C4-2B (cell line): ENCODE data around the gene HS3ST5.

Experiments
- H3K27ac ChIP-seq: fragments of 450-650 bp; 2 replicates; pipeline ENCODE4 v1.5.1; 2017
- ZFX ChIP-seq: fragments of 450-650 bp; IDR thresholded peaks from 2 replicates; pipeline ENCODE4 v1.6.1; 2017
- TF ChIP-seq, protein P1 (sequence below): fragments of 450-650 bp; conservative IDR thresholded peaks from 2 replicates; pipeline ENCODE4 v1.5.1; 2017; ENCODE audit warnings: mild to moderate bottlenecking

Gene HS3ST5

GRCh38 chr6:114162691-114163347 is 180.0 kb downstream of the HS3ST5 start:
- TF ChIP-seq, protein P1, sequence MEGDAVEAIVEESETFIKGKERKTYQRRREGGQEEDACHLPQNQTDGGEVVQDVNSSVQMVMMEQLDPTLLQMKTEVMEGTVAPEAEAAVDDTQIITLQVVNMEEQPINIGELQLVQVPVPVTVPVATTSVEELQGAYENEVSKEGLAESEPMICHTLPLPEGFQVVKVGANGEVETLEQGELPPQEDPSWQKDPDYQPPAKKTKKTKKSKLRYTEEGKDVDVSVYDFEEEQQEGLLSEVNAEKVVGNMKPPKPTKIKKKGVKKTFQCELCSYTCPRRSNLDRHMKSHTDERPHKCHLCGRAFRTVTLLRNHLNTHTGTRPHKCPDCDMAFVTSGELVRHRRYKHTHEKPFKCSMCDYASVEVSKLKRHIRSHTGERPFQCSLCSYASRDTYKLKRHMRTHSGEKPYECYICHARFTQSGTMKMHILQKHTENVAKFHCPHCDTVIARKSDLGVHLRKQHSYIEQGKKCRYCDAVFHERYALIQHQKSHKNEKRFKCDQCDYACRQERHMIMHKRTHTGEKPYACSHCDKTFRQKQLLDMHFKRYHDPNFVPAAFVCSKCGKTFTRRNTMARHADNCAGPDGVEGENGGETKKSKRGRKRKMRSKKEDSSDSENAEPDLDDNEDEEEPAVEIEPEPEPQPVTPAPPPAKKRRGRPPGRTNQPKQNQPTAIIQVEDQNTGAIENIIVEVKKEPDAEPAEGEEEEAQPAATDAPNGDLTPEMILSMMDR: no peak
- no peak for TF ChIP-seq ZFX
- H3K27ac ChIP-seq: no peak overlapping the region

DNA sequence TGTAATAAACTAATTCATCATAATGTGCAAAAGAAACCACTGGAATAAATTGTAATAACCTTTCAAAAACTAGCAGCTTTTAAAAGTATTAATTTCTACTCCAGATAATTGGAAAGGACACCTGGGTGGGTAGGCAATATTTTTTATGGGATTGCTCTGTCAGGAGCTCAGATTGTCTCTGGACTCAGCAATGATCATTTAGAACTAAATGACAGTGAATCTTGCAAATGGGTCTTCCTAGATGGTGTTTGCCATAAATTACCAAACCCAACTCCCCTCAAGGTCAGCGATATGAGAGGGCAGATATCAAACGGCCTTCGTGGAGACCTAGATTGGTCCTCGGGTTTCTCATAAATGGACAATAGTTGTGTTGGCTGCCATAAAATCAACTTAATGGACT is 181.9 kb downstream of the HS3ST5 start:
- TF ChIP-seq, protein P1: no peak
- TF ChIP-seq ZFX: no peak
- H3K27ac ChIP-seq: no peak overlapping the region

DNA sequence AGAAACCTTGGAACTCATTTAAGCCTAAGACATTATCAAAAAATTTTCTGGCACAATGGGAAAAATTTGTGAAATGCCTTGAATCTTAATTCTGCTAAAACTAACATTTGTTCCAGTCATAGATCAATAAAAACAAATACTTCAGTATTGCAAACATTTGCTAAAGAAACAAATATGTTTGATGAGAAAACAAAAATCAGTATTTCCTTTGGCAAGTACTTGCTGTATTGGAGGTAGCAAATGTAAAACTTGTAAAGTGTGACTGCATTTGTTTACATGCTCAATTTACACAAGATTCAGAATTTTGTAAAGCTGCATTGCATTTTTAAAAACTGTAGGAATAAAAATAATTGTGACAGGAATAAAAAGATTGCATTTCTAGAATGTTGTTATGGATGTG is 183.1 kb downstream of the HS3ST5 start:
- TF ChIP-seq, protein P1: no peak
- no peak for TF ChIP-seq ZFX

GRCh38 chr6:114158838-114159694 is 183.8 kb downstream of the HS3ST5 start:
- H3K27ac ChIP-seq: no peak overlapping the region

More for the DNA sequence above, 183.1 kb downstream of the HS3ST5 start:
- no peak overlapping the region for H3K27ac ChIP-seq

GRCh38 chr6:114158411-114158810 is 184.4 kb downstream of the HS3ST5 start:
- no peak for TF ChIP-seq ZFX
- TF ChIP-seq, protein P1: no peak
- no peak overlapping the region for H3K27ac ChIP-seq

More at GRCh38 chr6:114158838-114159694, 183.8 kb downstream of the HS3ST5 start:
- TF ChIP-seq ZFX: no peak
- TF ChIP-seq, protein P1: no peak

DNA sequence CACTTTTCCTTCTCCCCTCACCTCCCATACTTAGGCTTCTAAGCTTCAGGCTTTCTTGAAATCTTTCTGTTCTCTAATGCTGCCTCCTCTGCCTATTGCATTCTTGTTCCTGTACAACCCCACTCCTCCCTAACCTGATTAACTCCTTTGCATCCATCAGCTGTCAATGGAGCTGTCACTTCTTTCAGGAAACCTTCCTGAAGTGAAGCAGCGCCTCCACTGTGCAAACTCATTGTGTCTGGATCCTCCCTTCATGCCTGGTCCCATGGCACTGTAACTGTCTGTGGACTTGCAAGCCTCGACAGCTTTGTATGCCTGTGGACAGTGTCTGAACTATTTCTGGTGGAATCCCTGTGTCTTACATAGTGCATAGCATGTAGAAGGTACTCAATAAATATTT is 185.0 kb downstream of the HS3ST5 start:
- TF ChIP-seq ZFX: no peak
- TF ChIP-seq, protein P1: no peak

DNA sequence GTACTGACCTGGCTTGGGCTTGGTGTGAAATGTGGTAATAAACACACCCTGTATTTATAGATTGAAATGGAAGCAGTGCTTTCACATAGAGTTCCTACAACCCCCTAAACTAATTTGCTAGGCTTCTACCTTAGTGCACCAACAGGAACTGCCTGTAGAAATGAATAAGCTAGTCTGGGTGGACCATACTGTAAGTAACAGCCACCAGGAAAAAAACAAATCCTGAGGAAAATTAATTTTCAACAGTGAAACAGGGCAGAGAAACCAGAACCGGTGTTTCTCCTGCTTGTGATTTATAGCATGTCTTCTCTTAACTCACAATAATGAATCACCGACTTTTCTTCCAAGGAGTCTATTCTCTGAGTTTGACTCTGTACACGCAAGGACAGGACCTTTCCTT is 187.1 kb downstream of the HS3ST5 start:
- TF ChIP-seq ZFX: no peak
- TF ChIP-seq, protein P1: no peak
- H3K27ac ChIP-seq: no peak overlapping the region

More for the DNA sequence above, 185.0 kb downstream of the HS3ST5 start:
- no peak overlapping the region for H3K27ac ChIP-seq
